Neuronal stem cell (in vitro differentiated cells): ENCODE measurements around the gene ISG20L2.

Source experiments
- DNase-seq: peaks from one replicate; pipeline ENCODE4 v3.0.0-alpha.2; 2013; ENCODE audit warnings: low spot score
- H2AFZ ChIP-seq: one replicate; pipeline ENCODE4 v1.6.1; 2013; ENCODE audit warnings: mild to moderate bottlenecking, low read length, inconsistent platforms
- H2AK5ac ChIP-seq: 2 replicates; pipeline ENCODE4 v1.6.1; 2013; ENCODE audit warnings: low read depth, mild to moderate bottlenecking, inconsistent platforms, low read length, moderate library complexity, mixed read lengths
- H2BK120ac ChIP-seq: 2 replicates; pipeline ENCODE4 v1.6.1; 2013; ENCODE audit warnings: low read depth, mild to moderate bottlenecking, inconsistent platforms, low read length, moderate library complexity, mixed read lengths
- H2BK12ac ChIP-seq: one replicate; pipeline ENCODE4 v1.6.1; 2013; ENCODE audit warnings: low read length, inconsistent platforms
- H2BK15ac ChIP-seq: 2 replicates; pipeline ENCODE4 v1.6.1; 2013; ENCODE audit warnings: mild to moderate bottlenecking, low read length, inconsistent platforms, mixed read lengths
- H2BK5ac ChIP-seq: one replicate; pipeline ENCODE4 v1.6.1; 2013; ENCODE audit warnings: inconsistent platforms, mild to moderate bottlenecking, low read length, moderate library complexity
- H3K14ac ChIP-seq: one replicate; pipeline ENCODE4 v1.6.1; 2013; ENCODE audit warnings: low read length, inconsistent platforms
- H3K18ac ChIP-seq: 2 replicates; pipeline ENCODE4 v1.6.1; 2013; ENCODE audit warnings: low read length, inconsistent platforms
- H3K23ac ChIP-seq: 2 replicates; pipeline ENCODE4 v1.6.1; 2013; ENCODE audit warnings: low read depth, mild to moderate bottlenecking, mixed read lengths, low read length, inconsistent platforms; ENCODE audit not compliant: poor library complexity
- H3K27ac ChIP-seq: replicated peaks from 3 replicates; pipeline ENCODE4 v1.5.1; 2013; ENCODE audit warnings: low read length, inconsistent platforms
- H3K27me3 ChIP-seq, 3 experiments: 2 replicates each; pipeline ENCODE4 v1.6.1; 2013; ENCODE audit warnings: low read length in 3 of 3, mild to moderate bottlenecking in 2 of 3, inconsistent platforms in 1 of 3, low read depth in 1 of 3, mixed read lengths in 1 of 3, moderate library complexity in 1 of 3; ENCODE audit not compliant: control insufficient read depth in 3 of 3, insufficient read depth in 3 of 3
- H3K36me3 ChIP-seq, 2 donors: replicated peaks in 1 of 2; 2 replicates each; pipeline ENCODE4 v1.6.1; 2013; ENCODE audit warnings: low read length in 2 of 2; ENCODE audit not compliant: control insufficient read depth in 2 of 2, insufficient read depth in 2 of 2
- H3K4ac ChIP-seq: 2 replicates; pipeline ENCODE4 v1.6.1; 2013; ENCODE audit warnings: inconsistent platforms, mild to moderate bottlenecking, low read length, moderate library complexity
- H3K4me1 ChIP-seq, 2 donors: 1 replicate in 1 of 2; 2 replicates in 1 of 2; pipeline ENCODE4 v1.6.1; 2013; ENCODE audit warnings: low read length in 2 of 2, low read depth in 1 of 2; ENCODE audit not compliant: control insufficient read depth in 2 of 2, insufficient read depth in 1 of 2
- H3K4me2 ChIP-seq: one replicate; pipeline ENCODE4 v1.6.1; 2013; ENCODE audit warnings: mild to moderate bottlenecking, low read length, inconsistent platforms; ENCODE audit not compliant: insufficient read depth, poor library complexity, severe bottlenecking
- H3K4me3 ChIP-seq, 2 donors: 2 replicates each; pipeline ENCODE4 v1.5.1; 2013; ENCODE audit warnings: low read length in 2 of 2, mild to moderate bottlenecking in 2 of 2, inconsistent platforms in 1 of 2, moderate library complexity in 1 of 2
- H3K79me1 ChIP-seq: one replicate; pipeline ENCODE4 v1.6.1; 2013; ENCODE audit warnings: low read depth, mild to moderate bottlenecking, inconsistent platforms, low read length, moderate library complexity
- H3K9ac ChIP-seq: one replicate; pipeline ENCODE4 v1.6.1; 2013; ENCODE audit warnings: mild to moderate bottlenecking, low read depth, low read length, inconsistent platforms; ENCODE audit not compliant: poor library complexity
- H3K9me3 ChIP-seq, 2 donors: replicated peaks in 1 of 2; 2 replicates each; pipeline versions ENCODE3 to v1.6.1; 2013; ENCODE audit warnings: low read length in 2 of 2, mild to moderate bottlenecking in 2 of 2, inconsistent platforms in 1 of 2, low read depth in 1 of 2, mixed read lengths in 1 of 2, moderate library complexity in 1 of 2; ENCODE audit not compliant: control insufficient read depth in 2 of 2, insufficient read depth in 1 of 2
- H4K8ac ChIP-seq: one replicate; pipeline ENCODE4 v1.6.1; 2013; ENCODE audit warnings: low read depth, mild to moderate bottlenecking, inconsistent platforms, low read length, moderate library complexity
- H4K91ac ChIP-seq: one replicate; pipeline ENCODE4 v1.6.1; 2013; ENCODE audit warnings: low read length, low read depth, mild to moderate bottlenecking, inconsistent platforms; ENCODE audit not compliant: poor library complexity
- WGBS, 2 donors: extraction: QIAGEN DNeasy Blood & Tissue Kit; methylation state at CpG; one replicate each; pipeline ENCODE4 v1.1.7; 2013; ENCODE audit warnings: missing lambda C conversion rate in 2 of 2, mixed read lengths in 1 of 2; ENCODE audit not compliant: insufficient read length in 2 of 2, insufficient replicate concordance in 1 of 2; ENCODE audit errors: extremely low coverage in 2 of 2; 5-methylcytosine and 5-hydroxymethylcytosine counted together

ISG20L2 gene

GRCh38 chr1:156675210-156676113 lies 53.1 kb downstream of the ISG20L2 start:
- H3K27me3 ChIP-seq = peaks cover 0 to 21% (median 0%) of the 10 kb centered on the region in 3 experiments
- peak overlapping the region; percentile 64 for H2BK120ac ChIP-seq
- peak overlapping the region; percentile 76 for H4K91ac ChIP-seq
- H3K18ac ChIP-seq = peak overlapping the region; percentile 100
- peak overlapping the region; percentile 99 for H3K9ac ChIP-seq
- H3K79me1 ChIP-seq = peaks cover 15% of the 10 kb centered on the region
- H4K8ac ChIP-seq = no peak overlapping the region
- H2BK5ac ChIP-seq = peak overlapping the region; percentile 100
- peaks cover 31 to 47% of the 10 kb centered on the region in 2 donors for H3K36me3 ChIP-seq
- peaks cover 32 to 44% of the 10 kb centered on the region in 2 donors for H3K4me1 ChIP-seq
- no CpG with 5 or more reads among the region's 18 CpGs for WGBS, 2 donors
- DNase-seq = no peak
- peak overlapping the region; percentile 100 for H2BK12ac ChIP-seq
- peak overlapping the region; percentile 83 to 99 for H3K4me3 ChIP-seq
- H2AK5ac ChIP-seq = peak overlapping the region; percentile 98
- H2AFZ ChIP-seq = no peak overlapping the region
- H3K14ac ChIP-seq = peak overlapping the region; percentile 97
- peak overlapping the region; percentile 100 for H3K27ac ChIP-seq
- peak overlapping the region; percentile 93 for H3K4ac ChIP-seq
- H3K9me3 ChIP-seq = peaks cover 2 to 10% of the 10 kb centered on the region in 2 donors
- peak overlapping the region; percentile 96 for H3K4me2 ChIP-seq
- peak overlapping the region; percentile 97 for H3K23ac ChIP-seq
- H2BK15ac ChIP-seq = peak overlapping the region; percentile 94

GRCh38 chr1:156673387-156674121 lies 55.0 kb downstream of the ISG20L2 start:
- Histone ChIP-seq H2AK5ac (peak overlapping the region; percentile 98), H3K36me3 (peaks cover 33 to 47% of the 10 kb centered on the region in 2 donors), H3K23ac (no peak overlapping the region), H3K4me3 (peak overlapping the region; percentile 83 to 99), H4K8ac (no peak overlapping the region), H3K18ac (peak overlapping the region; percentile 100), H3K9ac (peak overlapping the region; percentile 99), H3K27me3 (peaks cover 0 to 3% (median 0%) of the 10 kb centered on the region in 3 experiments), H3K4me2 (peak overlapping the region; percentile 96), H3K27ac (peak overlapping the region; percentile 100), H3K79me1 (peaks cover 15% of the 10 kb centered on the region), H2BK120ac (peak overlapping the region; percentile 93), H4K91ac (peak overlapping the region; percentile 95), H2AFZ (no peak overlapping the region), H2BK12ac (peak overlapping the region; percentile 82), H3K4me1 (peaks cover 51 to 63% of the 10 kb centered on the region in 2 donors), H2BK5ac (peak overlapping the region; percentile 100), H2BK15ac (peak overlapping the region; percentile 79), H3K9me3 (peaks cover 2 to 10% of the 10 kb centered on the region in 2 donors), H3K4ac (peak overlapping the region; percentile 61), H3K14ac (peak overlapping the region; percentile 91)
- DNase-seq = peak; percentile 97
- WGBS, 2 donors = no CpG with 5 or more reads among the region's 8 CpGs
